Esophagus muscularis mucosa (tissue), 4 donors: Measurements from ENCODE around the gene STON2.

Experiments
- EP300 ChIP-seq: sonication (generic); formaldehyde crosslinking; IDR thresholded peaks from one replicate; pipeline ENCODE4 v1.6.1; 2017; ENCODE audit warnings: antibody characterized with exemption
- POLR2A ChIP-seq: fragments of 450-650 bp; IDR thresholded peaks from one replicate; pipeline ENCODE4 v1.6.1; 2017; ENCODE audit warnings: antibody characterized with exemption, moderate library complexity, mild to moderate bottlenecking, low read depth
- POLR2AphosphoS5 ChIP-seq, 2 donors: sonication (generic); formaldehyde crosslinking; IDR thresholded peaks; one replicate each; pipeline ENCODE4 v1.6.1; 2017; ENCODE audit warnings: antibody characterized with exemption in 2 of 2
- TF ChIP-seq, protein P1 (sequence below), 3 experiments: fragments of 200-600 bp in 2 of 3; fragments of 450-650 bp in 1 of 3; sonication (generic) in 2 of 3; IDR thresholded peaks; one replicate each; pipeline ENCODE4 v1.5.1; 2017 to 2019; ENCODE audit warnings: antibody characterized with exemption in 3 of 3, mild to moderate bottlenecking in 2 of 3, moderate library complexity in 1 of 3

DNA sequence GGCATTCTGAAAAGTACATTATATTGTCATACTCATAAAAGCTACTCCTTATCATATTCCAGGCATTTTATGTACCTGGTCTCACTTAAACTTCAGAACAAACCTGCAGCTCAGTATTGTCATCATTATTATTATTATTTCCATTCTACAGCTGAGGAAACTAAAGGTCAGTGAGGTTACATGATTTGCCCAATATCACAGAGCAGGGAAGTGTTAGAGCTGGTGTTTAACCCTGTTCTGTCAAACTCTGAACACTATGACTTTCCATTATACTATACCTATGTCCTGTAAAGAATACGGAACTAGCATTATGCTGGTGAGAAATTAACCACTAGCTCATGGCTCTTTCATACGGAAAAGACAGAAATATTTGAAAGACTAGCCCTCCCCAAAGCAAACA lies 56.4 kb downstream of the STON2 start:
- TF ChIP-seq, protein P1, sequence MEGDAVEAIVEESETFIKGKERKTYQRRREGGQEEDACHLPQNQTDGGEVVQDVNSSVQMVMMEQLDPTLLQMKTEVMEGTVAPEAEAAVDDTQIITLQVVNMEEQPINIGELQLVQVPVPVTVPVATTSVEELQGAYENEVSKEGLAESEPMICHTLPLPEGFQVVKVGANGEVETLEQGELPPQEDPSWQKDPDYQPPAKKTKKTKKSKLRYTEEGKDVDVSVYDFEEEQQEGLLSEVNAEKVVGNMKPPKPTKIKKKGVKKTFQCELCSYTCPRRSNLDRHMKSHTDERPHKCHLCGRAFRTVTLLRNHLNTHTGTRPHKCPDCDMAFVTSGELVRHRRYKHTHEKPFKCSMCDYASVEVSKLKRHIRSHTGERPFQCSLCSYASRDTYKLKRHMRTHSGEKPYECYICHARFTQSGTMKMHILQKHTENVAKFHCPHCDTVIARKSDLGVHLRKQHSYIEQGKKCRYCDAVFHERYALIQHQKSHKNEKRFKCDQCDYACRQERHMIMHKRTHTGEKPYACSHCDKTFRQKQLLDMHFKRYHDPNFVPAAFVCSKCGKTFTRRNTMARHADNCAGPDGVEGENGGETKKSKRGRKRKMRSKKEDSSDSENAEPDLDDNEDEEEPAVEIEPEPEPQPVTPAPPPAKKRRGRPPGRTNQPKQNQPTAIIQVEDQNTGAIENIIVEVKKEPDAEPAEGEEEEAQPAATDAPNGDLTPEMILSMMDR (IDR thresholded peaks at IDR 0.05), result no peak
- TF ChIP-seq POLR2AphosphoS5 (IDR thresholded peaks at IDR 0.05), result no peak
- no peak for TF ChIP-seq POLR2A
- no peak for TF ChIP-seq EP300
